Testis (tissue), 2 donors: ENCODE data around the gene KRTAP4-2.

Experiments
- POLR2A ChIP-seq: fragments of 450-650 bp; IDR thresholded peaks from one replicate; pipeline ENCODE4 v1.6.1; 2017; ENCODE audit warnings: antibody characterized with exemption, mild to moderate bottlenecking, moderate library complexity
- TF ChIP-seq, protein P1 (sequence below), 3 experiments: fragments of 450-650 bp in 2 of 3; fragments of 200-600 bp in 1 of 3; sonication (generic) in 1 of 3; IDR thresholded peaks; one replicate each; pipeline ENCODE4 v1.5.1; 2016 to 2019; ENCODE audit warnings: antibody characterized with exemption in 3 of 3, mild to moderate bottlenecking in 2 of 3, moderate library complexity in 1 of 3

DNA sequence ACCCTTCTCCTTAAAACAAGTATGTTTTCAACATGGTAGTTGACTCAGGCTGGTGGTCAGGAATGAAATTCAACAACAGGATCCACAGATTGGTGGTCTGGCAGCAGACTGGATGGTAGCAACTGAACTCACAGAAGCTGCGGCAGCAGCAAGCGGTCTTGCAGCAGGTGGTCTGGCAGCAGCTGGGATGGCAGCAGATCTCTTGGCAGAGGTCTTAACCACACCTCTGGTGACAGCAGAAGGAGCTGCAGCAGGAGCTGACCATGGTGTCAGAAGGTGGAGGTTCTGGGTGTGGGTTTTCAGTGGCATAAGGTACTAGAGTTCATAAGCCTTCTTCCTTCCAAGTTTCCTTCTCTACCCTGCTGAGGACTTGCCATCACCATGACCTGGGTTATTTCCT lies 8.9 kb upstream of the KRTAP4-2 start:
- TF ChIP-seq, protein P1, sequence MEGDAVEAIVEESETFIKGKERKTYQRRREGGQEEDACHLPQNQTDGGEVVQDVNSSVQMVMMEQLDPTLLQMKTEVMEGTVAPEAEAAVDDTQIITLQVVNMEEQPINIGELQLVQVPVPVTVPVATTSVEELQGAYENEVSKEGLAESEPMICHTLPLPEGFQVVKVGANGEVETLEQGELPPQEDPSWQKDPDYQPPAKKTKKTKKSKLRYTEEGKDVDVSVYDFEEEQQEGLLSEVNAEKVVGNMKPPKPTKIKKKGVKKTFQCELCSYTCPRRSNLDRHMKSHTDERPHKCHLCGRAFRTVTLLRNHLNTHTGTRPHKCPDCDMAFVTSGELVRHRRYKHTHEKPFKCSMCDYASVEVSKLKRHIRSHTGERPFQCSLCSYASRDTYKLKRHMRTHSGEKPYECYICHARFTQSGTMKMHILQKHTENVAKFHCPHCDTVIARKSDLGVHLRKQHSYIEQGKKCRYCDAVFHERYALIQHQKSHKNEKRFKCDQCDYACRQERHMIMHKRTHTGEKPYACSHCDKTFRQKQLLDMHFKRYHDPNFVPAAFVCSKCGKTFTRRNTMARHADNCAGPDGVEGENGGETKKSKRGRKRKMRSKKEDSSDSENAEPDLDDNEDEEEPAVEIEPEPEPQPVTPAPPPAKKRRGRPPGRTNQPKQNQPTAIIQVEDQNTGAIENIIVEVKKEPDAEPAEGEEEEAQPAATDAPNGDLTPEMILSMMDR (IDR thresholded peaks at IDR 0.05) = no peak
- TF ChIP-seq POLR2A = no peak
